H1 (cell line): ENCODE results near the gene CPNE5. TPM values are rescaled to one million over a fixed set of nuclear protein-coding genes. Genes with fewer than 3 reads are reported as not detected.
A peak's percentile ranks its signal among the peaks of the same experiment; 100 is the strongest.

ENCODE experiments used
- CTCF ChIA-PET: fragments of 300-600 bp; sonication (Branson Sonifier 250); formaldehyde crosslinking; loops from one replicate; lab custom pipeline; 2021; ENCODE audit not compliant: partially characterized antibody; lab: Charles Lee
- POLR2A ChIA-PET: fragments of 300-600 bp; sonication (Branson Sonifier 250); formaldehyde crosslinking; loops from one replicate; lab custom pipeline; 2021; ENCODE audit warnings: inconsistent platforms; ENCODE audit not compliant: partially characterized antibody; lab: Charles Lee
- DNase-seq, 2 experiments: peaks; one replicate each; pipeline versions ENCODE4 v3.0.0 to v3.0.0-alpha.2; 2010 to 2022; ENCODE audit warnings: low spot score in 2 of 2, low read depth in 1 of 2, mixed read lengths in 1 of 2
- FAIRE-seq: peaks from 2 replicates; lab custom pipeline; 2011; peaks lifted over from hg19 to GRCh38; lab: Jason Lieb, UNC
- H2AFZ ChIP-seq: 2 replicates; pipeline ENCODE4 v1.8.1; 2012; ENCODE audit warnings: low read length, inconsistent platforms
- H2AK5ac ChIP-seq: 2 replicates; pipeline ENCODE4 v1.6.1; 2013; ENCODE audit warnings: low read depth, low read length
- H2BK120ac ChIP-seq: replicated peaks from 2 replicates; pipeline ENCODE3; 2013; ENCODE audit warnings: low read depth, low read length, inconsistent platforms
- H2BK12ac ChIP-seq: 2 replicates; pipeline ENCODE4 v1.6.1; 2013; ENCODE audit warnings: low read depth, low read length
- H2BK15ac ChIP-seq: 2 replicates; pipeline ENCODE4 v1.6.1; 2013; ENCODE audit warnings: low read length
- H2BK20ac ChIP-seq: 2 replicates; pipeline ENCODE4 v1.6.1; 2013; ENCODE audit warnings: low read length
- H2BK5ac ChIP-seq: 2 replicates; pipeline ENCODE4 v1.6.1; 2013; ENCODE audit warnings: low read depth, low read length
- H3K14ac ChIP-seq: 2 replicates; pipeline ENCODE4 v1.6.1; 2013; ENCODE audit warnings: inconsistent platforms; ENCODE audit not compliant: insufficient read length
- H3K18ac ChIP-seq: 2 replicates; pipeline ENCODE4 v1.6.1; 2013; ENCODE audit warnings: low read length; ENCODE audit errors: extremely low read depth
- H3K23ac ChIP-seq: 2 replicates; pipeline ENCODE4 v1.6.1; 2013; ENCODE audit warnings: inconsistent platforms; ENCODE audit not compliant: insufficient read length
- H3K23me2 ChIP-seq: 2 replicates; pipeline ENCODE4 v1.6.1; 2013; ENCODE audit warnings: low read depth, low read length
- H3K27ac ChIP-seq: 2 replicates; pipeline ENCODE4 v1.6.1; 2011; ENCODE audit warnings: low read depth, low read length, inconsistent platforms
- H3K27me3 ChIP-seq, 4 experiments: replicated peaks in 1 of 4; 1 replicate in 1 of 4; 2 replicates in 3 of 4; pipeline versions ENCODE4 v1.6.1 to v1.8.1; 2011 to 2013; ENCODE audit warnings: low read length in 3 of 4, mild to moderate bottlenecking in 3 of 4, inconsistent platforms in 2 of 4, mixed read lengths in 2 of 4, moderate library complexity in 1 of 4; ENCODE audit not compliant: control insufficient read depth in 3 of 4, insufficient read depth in 3 of 4; ENCODE audit errors: extremely low read depth in 1 of 4
- H3K36me3 ChIP-seq, 4 experiments: 2 replicates each; pipeline versions ENCODE4 v1.6.1 to v1.8.1; 2011 to 2013; ENCODE audit warnings: mild to moderate bottlenecking in 4 of 4, low read length in 3 of 4, moderate library complexity in 2 of 4, control low read depth in 1 of 4, inconsistent platforms in 1 of 4; ENCODE audit not compliant: insufficient read depth in 4 of 4, control insufficient read depth in 2 of 4
- H3K4ac ChIP-seq: replicated peaks from 2 replicates; pipeline ENCODE3; 2013; ENCODE audit warnings: low read length, low read depth, mixed read lengths, inconsistent platforms; ENCODE audit not compliant: insufficient read length
- H3K4me1 ChIP-seq, 4 experiments: replicated peaks in 1 of 4; 1 replicate in 1 of 4; 2 replicates in 3 of 4; pipeline versions ENCODE4 v1.6.1 to v1.8.1; 2011 to 2013; ENCODE audit warnings: low read length in 3 of 4, inconsistent platforms in 2 of 4, mixed read lengths in 1 of 4; ENCODE audit not compliant: insufficient read depth in 4 of 4, control insufficient read depth in 3 of 4
- H3K4me2 ChIP-seq, 2 experiments: 2 replicates each; pipeline versions ENCODE4 v1.6.1 to v1.8.1; 2011 to 2013; ENCODE audit warnings: low read depth in 2 of 2, low read length in 2 of 2, control low read depth in 1 of 2, inconsistent platforms in 1 of 2, mild to moderate bottlenecking in 1 of 2; ENCODE audit not compliant: insufficient read depth in 1 of 2
- H3K4me3 ChIP-seq, 4 experiments: fragments of 200-600, 300-600 bp in 1 of 4; sonication (generic), shearing (Covaris generic), sonication (Bioruptor Twin) in 1 of 4; 2 replicates each; pipeline versions ENCODE4 v1.5.1 to v1.8.1; 2011 to 2016; ENCODE audit warnings: low read length in 4 of 4, low read depth in 3 of 4, control low read depth in 2 of 4, inconsistent platforms in 2 of 4, mild to moderate bottlenecking in 2 of 4, mixed read lengths in 1 of 4, moderate library complexity in 1 of 4; ENCODE audit not compliant: insufficient read depth in 2 of 4; ENCODE audit errors: extremely low read depth in 1 of 4
- H3K56ac ChIP-seq: replicated peaks from 2 replicates; pipeline ENCODE3; 2013; ENCODE audit warnings: low read depth, mild to moderate bottlenecking, mixed read lengths, low read length, inconsistent platforms; ENCODE audit not compliant: insufficient read length
- H3K79me1 ChIP-seq: 2 replicates; pipeline ENCODE4 v1.6.1; 2013; ENCODE audit warnings: low read depth, low read length, control low read depth
- H3K79me2 ChIP-seq, 2 experiments: 2 replicates each; pipeline versions ENCODE4 v1.6.1 to v1.8.1; 2012 to 2013; ENCODE audit warnings: low read length in 2 of 2, mild to moderate bottlenecking in 2 of 2, inconsistent platforms in 1 of 2; ENCODE audit not compliant: insufficient read depth in 2 of 2, control insufficient read depth in 1 of 2
- H3K9ac ChIP-seq, 4 experiments: replicated peaks in 1 of 4; 1 replicate in 1 of 4; 2 replicates in 3 of 4; pipeline versions ENCODE4 v1.6.1 to v1.8.1; 2011 to 2013; ENCODE audit warnings: low read depth in 3 of 4, low read length in 3 of 4, control low read depth in 2 of 4, mild to moderate bottlenecking in 2 of 4, moderate library complexity in 2 of 4, inconsistent platforms in 1 of 4; ENCODE audit errors: extremely low read depth in 1 of 4
- H3K9me3 ChIP-seq, 2 experiments: 2 replicates each; pipeline versions ENCODE4 v1.6.1 to v1.8.1; 2012 to 2013; ENCODE audit warnings: mild to moderate bottlenecking in 2 of 2, moderate library complexity in 2 of 2, control low read depth in 1 of 2, inconsistent platforms in 1 of 2, low read depth in 1 of 2, low read length in 1 of 2, mixed read lengths in 1 of 2; ENCODE audit not compliant: insufficient read depth in 2 of 2
- H4K20me1 ChIP-seq, 2 experiments: replicated peaks in 1 of 2; 2 replicates each; pipeline versions ENCODE3 to v1.8.1; 2011 to 2013; ENCODE audit warnings: inconsistent platforms in 2 of 2, low read length in 2 of 2, mild to moderate bottlenecking in 1 of 2; ENCODE audit not compliant: insufficient read depth in 2 of 2, control insufficient read depth in 1 of 2
- H4K5ac ChIP-seq: 2 replicates; pipeline ENCODE4 v1.6.1; 2013; ENCODE audit warnings: low read length, low read depth, mixed read lengths, inconsistent platforms; ENCODE audit not compliant: insufficient read length
- H4K8ac ChIP-seq: 2 replicates; pipeline ENCODE4 v1.8.0; 2013; ENCODE audit warnings: mild to moderate bottlenecking, moderate library complexity, low read length, inconsistent platforms; ENCODE audit not compliant: insufficient read depth; ENCODE audit errors: extremely low read depth
- H4K91ac ChIP-seq: replicated peaks from 2 replicates; pipeline ENCODE3; 2013; ENCODE audit warnings: low read length, mixed read lengths, inconsistent platforms; ENCODE audit not compliant: insufficient read length
- CHD2 ChIP-seq: IDR thresholded peaks from 2 replicates; pipeline ENCODE4 v1.6.1; 2012; ENCODE audit warnings: low read length, improper control_type of control experiment
- HDAC6 ChIP-seq: IDR thresholded peaks from one replicate; pipeline ENCODE4 v1.7.1; 2012; ENCODE audit warnings: low read depth, mild to moderate bottlenecking, inconsistent platforms, low read length, moderate library complexity
- JUN ChIP-seq: IDR thresholded peaks from 2 replicates; pipeline ENCODE4 v1.6.1; 2011; ENCODE audit warnings: low read depth, mild to moderate bottlenecking, improper control_type of control experiment, low read length
- POLR2AphosphoS5 ChIP-seq: IDR thresholded peaks from 2 replicates; pipeline ENCODE4 v1.6.1; 2011; ENCODE audit warnings: low read depth, low read length
- RAD21 ChIP-seq, 2 experiments: IDR thresholded peaks in 1 of 2; conservative IDR thresholded peaks in 1 of 2; 2 replicates each; pipeline ENCODE4 v1.6.1; 2011; ENCODE audit warnings: low read depth in 2 of 2, low read length in 2 of 2, improper control_type of control experiment in 1 of 2, inconsistent platforms in 1 of 2, mild to moderate bottlenecking in 1 of 2, moderate library complexity in 1 of 2
- RBBP5 ChIP-seq: IDR thresholded peaks from 2 replicates; pipeline ENCODE4 v1.7.1; 2012; ENCODE audit warnings: low read depth, mild to moderate bottlenecking, inconsistent platforms, low read length, moderate library complexity, borderline replicate concordance
- SIN3A ChIP-seq, 2 experiments: IDR thresholded peaks in 1 of 2; conservative IDR thresholded peaks in 1 of 2; 2 replicates each; pipeline ENCODE4 v1.6.1; 2011 to 2012; ENCODE audit warnings: low read length in 2 of 2, improper control_type of control experiment in 1 of 2, low read depth in 1 of 2, mild to moderate bottlenecking in 1 of 2
- SP2 ChIP-seq: IDR thresholded peaks from 2 replicates; pipeline ENCODE4 v1.6.1; 2012; ENCODE audit warnings: mild to moderate bottlenecking, low read length, inconsistent platforms
- SUZ12 ChIP-seq: fragments of 200-600 bp; sonication (generic); IDR thresholded peaks from 2 replicates; pipeline ENCODE4 v1.6.1; 2012; ENCODE audit warnings: mild to moderate bottlenecking, inconsistent platforms, low read length, moderate library complexity, mixed read lengths
- WGBS, 2 experiments: shearing (Covaris generic) in 1 of 2; methylation state at CpG; one replicate each; pipeline versions ENCODE4 v1.1.6 to v1.1.7; 2013 to 2015; ENCODE audit warnings: low lambda C conversion rate in 2 of 2, mixed read lengths in 2 of 2, inconsistent platforms in 1 of 2, low coverage in 1 of 2, missing lambda C conversion rate in 1 of 2; ENCODE audit not compliant: insufficient replicate concordance in 2 of 2, insufficient coverage in 1 of 2, insufficient read length in 1 of 2; ENCODE audit errors: extremely low coverage in 1 of 2, missing lambda C conversion rate in 1 of 2; 5-methylcytosine and 5-hydroxymethylcytosine counted together
- polyA plus RNA-seq, 7 experiments: library from polyadenylated mRNA; depleted of rRNA in 3 of 7; stranded (reverse) in 5 of 7; unstranded in 2 of 7; fragments of >200 nt in 5 of 7; fragments of 200-250 nt in 2 of 7; gene quantifications; 1 replicate in 5 of 7; 2 replicates in 1 of 7; 4 replicates in 1 of 7; pipeline versions ENCODE4 v1.2.1 to v1.2.3, GENCODE V29; 2011 to 2013; ENCODE audit warnings: missing spikeins in 2 of 7, mixed read lengths in 2 of 7
- total RNA-seq: library from RNA; stranded (reverse); fragmentation: NEBNext Ultra II Directional; extraction: Animal tissue kit (Norgen Biotek cat#: 25700); gene quantifications from 2 replicates; pipeline ENCODE4 v1.2.1, GENCODE V29; 2021
- TF ChIP-seq, protein P1 (sequence below): IDR thresholded peaks from 2 replicates; pipeline ENCODE4 v1.6.1; 2012; ENCODE audit warnings: inconsistent platforms

The CPNE5 gene
- total and polyA plus RNA-seq, 2 of the 8 experiments (the other 6 are each of a cell fraction or from before 2014, with no cell fraction given): 0.88 to 1.8 TPM

DNA sequence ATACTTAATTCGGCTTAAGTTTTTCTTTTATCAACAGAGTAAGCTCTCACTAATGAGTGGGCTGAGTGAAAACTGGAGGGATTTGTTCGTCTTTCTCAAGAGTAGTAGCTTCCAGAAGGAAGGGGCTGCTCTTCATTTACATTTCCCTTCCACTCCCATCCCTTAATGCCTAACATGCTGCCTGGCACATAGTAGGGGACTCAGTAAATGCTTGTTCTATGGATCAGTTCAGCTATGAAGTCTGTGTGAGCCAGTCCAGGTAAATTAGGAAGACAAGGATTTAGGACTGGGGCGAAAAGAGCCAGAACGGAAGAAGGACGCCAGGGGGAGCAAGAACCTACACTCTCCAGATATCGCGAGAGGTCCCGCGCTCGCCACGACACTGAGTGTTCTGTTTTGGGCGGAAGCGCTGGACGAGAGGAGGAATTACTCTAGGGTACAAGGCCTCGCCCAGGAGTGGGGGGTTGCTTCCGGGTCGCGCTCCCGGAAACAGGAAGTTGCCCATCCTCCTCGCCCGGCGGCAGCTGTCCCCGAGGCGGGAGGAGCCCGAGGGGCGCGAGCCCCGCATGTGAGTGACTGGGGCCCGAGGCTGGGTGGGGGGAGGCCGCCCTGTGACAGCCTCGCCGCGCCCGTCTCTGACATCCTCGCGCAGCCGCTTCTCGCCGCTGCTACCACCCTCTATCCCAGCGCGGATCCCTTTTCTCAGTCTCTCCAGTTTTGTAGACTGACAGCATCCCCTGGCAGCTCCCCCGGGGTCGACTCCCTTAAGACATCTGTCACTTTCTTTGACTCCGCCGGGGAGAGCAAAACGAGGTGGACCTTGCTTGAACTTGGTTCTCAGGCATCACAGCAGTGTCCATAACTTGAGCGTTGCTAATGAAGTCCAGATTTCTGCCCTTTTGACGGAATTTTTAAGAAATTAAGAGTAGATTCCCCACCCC, 46.5 kb upstream of the CPNE5 start, which contains the start of gene C6orf89:
TSS of gene C6orf89 (plus strand) at position 492 of the 941 bp plus-strand sequence. CDS start 13,493 bp downstream, outside the sequence.
- Histone ChIP-seq H2AFZ (peak within 1 kb of the TSS; percentile 95), H4K20me1 (no peaks in the 10 kb centered on the region), H3K27ac (peak within 1 kb of the TSS; percentile 24; the same call in 1 of the 2 replicates), H2BK5ac (no peak within 1 kb of the TSS), H3K4me3 (peak within 1 kb of the TSS; percentile 47 to 81 (median 70)), H3K9me3 (peaks cover 3% of the 10 kb centered on the region in 2 experiments; a peak in 2 of 4 replicates), H3K23me2 (no peaks in the 10 kb centered on the region; the same call in 1 of the 2 replicates), H3K36me3 (no peaks in the 10 kb centered on the region), H3K79me1 (no peaks in the 10 kb centered on the region), H3K4me1 (no peaks in the 10 kb centered on the region; a peak in 1 of 7 replicates), H2BK20ac (no peak within 1 kb of the TSS), H4K5ac (peak within 1 kb of the TSS; percentile 17), H3K14ac (no peak within 1 kb of the TSS), H2BK15ac (no peak within 1 kb of the TSS), H3K4ac (no peak within 1 kb of the TSS), H3K4me2 (peak within 1 kb of the TSS; percentile 61 to 79), H3K27me3 (no peaks in the 10 kb centered on the region), H3K18ac (no peak within 1 kb of the TSS), H2BK120ac (no peak within 1 kb of the TSS), H4K91ac (no peak within 1 kb of the TSS), H3K79me2 (no peaks in the 10 kb centered on the region), H3K56ac (no peak within 1 kb of the TSS), H2AK5ac (no peak within 1 kb of the TSS), H4K8ac (no peak within 1 kb of the TSS), H2BK12ac (no peak within 1 kb of the TSS), H3K23ac (no peak within 1 kb of the TSS), H3K9ac (peak within 1 kb of the TSS in 3 of 4 experiments; percentile 52 to 62 (median 52); a peak in 4 of 7 replicates)
- ChIA-PET POLR2A (interaction anchor here (0.8 to 2.1 kb wide), 7 partner anchors 10 to 372 kb away, joined by 3 to 35 read pairs (median 5); partner anchors contain the start of genes MTCH1, PPIL1, TBC1D22B and TMEM217), CTCF (interaction anchor here (0.6 to 4.9 kb wide), 30 partner anchors 9 to 324 kb away, joined by 3 to 51 read pairs (median 4); partner anchors contain the start of gene PPIL1)
- FAIRE-seq (peak; percentile 50), DNase-seq (peak; percentile 95 to 97)
- 6% methylated on average over 38 of the region's 48 CpGs; no CpG with 5 or more reads in 1 of the 2 experiments for WGBS, 2 experiments
- TF ChIP-seq SP2 (no peak), HDAC6 (no peak), RAD21 (IDR thresholded peaks at IDR 0.05 in 1 of 2, conservative IDR thresholded peaks at IDR 0.05 in 1 of 2; ENCODE audit: low read depth in 2 of 2, low read length in 2 of 2) (peak; percentile 32 to 47; a peak in 3 of 4 replicates), JUN (no peak), SUZ12 (no peak), RBBP5 (no peak; the same call in 1 of the 2 replicates), CHD2 (peak; percentile 99), POLR2AphosphoS5 (no peak), SIN3A (conservative IDR thresholded peaks at IDR 0.05 in 1 of 2, IDR thresholded peaks at IDR 0.05 in 1 of 2; ENCODE audit: low read depth in 1 of 2, low read length in 2 of 2) (peak; percentile 89 to 97; a peak in 2 of 4 replicates)
- TF ChIP-seq, protein P1, sequence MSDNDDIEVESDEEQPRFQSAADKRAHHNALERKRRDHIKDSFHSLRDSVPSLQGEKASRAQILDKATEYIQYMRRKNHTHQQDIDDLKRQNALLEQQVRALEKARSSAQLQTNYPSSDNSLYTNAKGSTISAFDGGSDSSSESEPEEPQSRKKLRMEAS: peak; percentile 77
